A673 (cell line): ENCODE results near the gene SNTB2. TPM values are rescaled to one million over a fixed set of nuclear protein-coding genes. Genes with fewer than 3 reads are reported as not detected.
"Not testable (repeated sequence)": the region's sequence is repeated elsewhere in the genome, so short reads cannot be mapped to it uniquely, and the experiment has no call there.

Experiments
- Bru-seq: library from RNA; stranded (reverse); fragments of 400-500 nt; gene quantifications from one replicate; lab custom pipeline; 2021; lab: Mats Ljungman, UMichigan
- BruChase-seq, 2 experiments: library from RNA; stranded (reverse); fragments of 400-500 nt; gene quantifications; one replicate each; lab custom pipeline; 2021; lab: Mats Ljungman, UMichigan
- BruUV-seq: library from RNA; stranded (reverse); fragments of 400-500 nt; replicated peaks from 2 replicates; lab custom pipeline; 2021; lab: Mats Ljungman, UMichigan
- CTCF ChIA-PET: fragments of 300-600 bp; sonication (Branson Sonifier 250); formaldehyde crosslinking; loops from one replicate; lab custom pipeline; 2022; ENCODE audit warnings: antibody characterized with exemption; lab: Charles Lee
- POLR2A ChIA-PET: fragments of 300-600 bp; sonication (Branson Sonifier 250); formaldehyde crosslinking; loops from one replicate; lab custom pipeline; 2022; ENCODE audit warnings: antibody characterized with exemption; ENCODE audit not compliant: low non-redundant PET; lab: Charles Lee
- DNase-seq: peaks from one replicate; pipeline ENCODE4 v3.0.0-alpha.2; 2015; ENCODE audit warnings: low spot score
- H3K27ac ChIP-seq: fragments of 200-600 bp; sonication (generic); 2 replicates; pipeline ENCODE4 v1.5.1; 2016; ENCODE audit warnings: mixed run types, low read depth, mild to moderate bottlenecking, mixed read lengths, antibody characterized with exemption, low read length; ENCODE audit not compliant: poor library complexity, severe bottlenecking
- H3K27me3 ChIP-seq: fragments of 200-600 bp; sonication (generic); replicated peaks from 2 replicates; pipeline ENCODE4 v1.6.1; 2017; ENCODE audit warnings: mixed run types, low read depth, mild to moderate bottlenecking, mixed read lengths, antibody characterized with exemption, low read length; ENCODE audit not compliant: insufficient read depth, poor library complexity
- H3K36me3 ChIP-seq: fragments of 200-600 bp; sonication (generic); 2 replicates; pipeline ENCODE4 v1.6.1; 2016; ENCODE audit warnings: mixed run types, mild to moderate bottlenecking, mixed read lengths, antibody characterized with exemption, low read length; ENCODE audit not compliant: insufficient read depth, poor library complexity, severe bottlenecking
- H3K4me1 ChIP-seq: fragments of 200-600 bp; sonication (generic); 2 replicates; pipeline ENCODE4 v1.6.1; 2017; ENCODE audit warnings: mixed run types, mild to moderate bottlenecking, mixed read lengths, antibody characterized with exemption, low read length; ENCODE audit not compliant: insufficient read depth, poor library complexity, severe bottlenecking
- H3K4me3 ChIP-seq: fragments of 200-600 bp; sonication (generic); 2 replicates; pipeline ENCODE4 v1.5.1; 2016; ENCODE audit warnings: low read depth, mixed run types, mild to moderate bottlenecking, mixed read lengths, low read length; ENCODE audit not compliant: poor library complexity, severe bottlenecking
- H3K9me3 ChIP-seq: fragments of 200-600 bp; sonication (generic); 2 replicates; pipeline ENCODE4 v1.6.1; 2016; ENCODE audit warnings: mixed run types, low read depth, mild to moderate bottlenecking, mixed read lengths, antibody characterized with exemption, low read length; ENCODE audit not compliant: poor library complexity, severe bottlenecking
- CTCF ChIP-seq: fragments of 300-800, 200-600 bp; sonication (generic); conservative IDR thresholded peaks from 2 replicates; pipeline ENCODE4 v1.5.1; 2017; ENCODE audit warnings: low read depth, mild to moderate bottlenecking, antibody characterized with exemption, low read length, moderate library complexity, mixed read lengths
- EZH2 ChIP-seq: fragments of 200-600 bp; sonication (generic); IDR thresholded peaks from 2 replicates; pipeline ENCODE4 v1.6.1; 2017; ENCODE audit warnings: borderline replicate concordance, low read depth, mild to moderate bottlenecking, mixed read lengths, antibody characterized with exemption, low read length; ENCODE audit not compliant: poor library complexity, severe bottlenecking
- intact Hi-C: fragments of 100-400 bp; cut with micrococcal nuclease; formaldehyde crosslinking; loops from one replicate; pipeline ENCODE4 v1.10.0; 2022; ENCODE audit not compliant: unreplicated experiment
- long read RNA-seq: library from polyadenylated mRNA; stranded (forward); transcript quantifications from one replicate; pipeline ENCODE4 v2.0.0, GENCODE V29; 2022
- total RNA-seq: library from RNA; stranded (reverse); gene quantifications from 2 replicates; pipeline ENCODE4 v1.2.3, GENCODE V29; 2021

SNTB2 gene
- 49.3 and 49.4 TPM in 2 replicates for total RNA-seq
- Bru-seq, nascent RNA = percentile 80 among the genes with signal in this experiment
- BruChase-seq, experiment 1, labeled RNA remaining after a 2-hour chase = percentile 84 among the genes with signal in this experiment
- percentile 93 among the genes with signal in this experiment for BruChase-seq, experiment 2, labeled RNA remaining after a 6-hour chase
- long read RNA-seq, full-length matches to known transcripts = 28 of 37 reads
- long read RNA-seq, partial matches to known transcripts = 2 of 37 reads
- long read RNA-seq, other reads (novel, unspliced or antisense) = 7 of 37 reads

DNA sequence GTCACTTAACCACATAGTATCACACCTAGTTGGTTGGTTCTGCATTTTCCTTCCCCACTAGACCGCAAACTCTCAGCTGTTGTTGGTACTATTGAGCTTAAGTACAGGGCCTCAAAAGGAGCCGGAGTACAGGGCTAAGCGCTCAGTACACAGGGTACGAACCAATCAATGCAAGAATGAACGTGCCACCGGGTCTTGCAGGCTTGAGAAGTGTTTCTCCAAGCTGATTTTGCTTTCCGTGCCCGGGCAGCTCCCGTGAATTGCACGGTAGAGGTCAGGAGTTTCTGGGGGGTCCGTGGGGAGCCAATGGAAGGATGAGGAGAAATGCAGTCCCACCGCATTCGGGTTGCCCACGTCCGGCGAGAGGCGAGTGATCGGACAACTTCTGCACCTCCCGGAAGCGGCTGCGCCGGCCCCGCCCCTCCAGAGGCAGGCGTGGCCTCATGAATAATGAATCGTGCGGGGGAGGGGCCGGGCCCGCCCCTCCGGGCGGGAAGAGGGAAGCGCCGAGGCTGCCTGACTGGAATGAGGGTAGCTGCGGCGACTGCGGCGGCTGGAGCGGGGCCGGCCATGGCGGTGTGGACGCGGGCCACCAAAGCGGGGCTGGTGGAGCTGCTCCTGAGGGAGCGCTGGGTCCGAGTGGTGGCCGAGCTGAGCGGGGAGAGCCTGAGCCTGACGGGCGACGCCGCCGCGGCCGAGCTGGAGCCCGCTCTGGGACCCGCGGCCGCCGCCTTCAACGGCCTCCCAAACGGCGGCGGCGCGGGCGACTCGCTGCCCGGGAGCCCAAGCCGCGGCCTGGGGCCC is at the start of gene SNTB2:
TSS of gene SNTB2 (plus strand) at position 523 of the 804 bp plus-strand sequence. CDS start at position 526, 3 bp downstream.
- H3K36me3 ChIP-seq = no peaks in the 10 kb centered on the region
- POLR2A ChIA-PET = no interaction called here
- CTCF ChIA-PET = no interaction called here
- H3K27ac ChIP-seq = peak within 1 kb of the TSS; percentile 83
- TF ChIP-seq CTCF = no peak
- no peak for TF ChIP-seq EZH2
- H3K4me1 ChIP-seq = peaks cover 28% of the 10 kb centered on the region
- no peaks in the 10 kb centered on the region for H3K9me3 ChIP-seq
- BruUV-seq = no TSS peak
- peak; percentile 94 for DNase-seq
- H3K27me3 ChIP-seq = no peaks in the 10 kb centered on the region
- peak within 1 kb of the TSS; percentile 79 for H3K4me3 ChIP-seq
- intact Hi-C loops = loop anchor here (5.0 kb wide), 1 partner anchor 90 kb away; no protein-coding TSS in a partner anchor

GRCh38 chr16:69138608-69139007 is 48.4 kb upstream of the SNTB2 start:
- Histone ChIP-seq H3K9me3 (no peaks in the 10 kb centered on the region), H3K27ac (no peak overlapping the region), H3K36me3 (peaks cover 73% of the 10 kb centered on the region), H3K4me1 (no peaks in the 10 kb centered on the region), H3K27me3 (no peaks in the 10 kb centered on the region), H3K4me3 (no peak overlapping the region)
- ChIA-PET CTCF (no interaction called here), POLR2A (no interaction called here)
- no TSS peak for BruUV-seq
- TF ChIP-seq CTCF (no peak), EZH2 (no peak)
- intact Hi-C loops = no loop called here
- no peak for DNase-seq

DNA sequence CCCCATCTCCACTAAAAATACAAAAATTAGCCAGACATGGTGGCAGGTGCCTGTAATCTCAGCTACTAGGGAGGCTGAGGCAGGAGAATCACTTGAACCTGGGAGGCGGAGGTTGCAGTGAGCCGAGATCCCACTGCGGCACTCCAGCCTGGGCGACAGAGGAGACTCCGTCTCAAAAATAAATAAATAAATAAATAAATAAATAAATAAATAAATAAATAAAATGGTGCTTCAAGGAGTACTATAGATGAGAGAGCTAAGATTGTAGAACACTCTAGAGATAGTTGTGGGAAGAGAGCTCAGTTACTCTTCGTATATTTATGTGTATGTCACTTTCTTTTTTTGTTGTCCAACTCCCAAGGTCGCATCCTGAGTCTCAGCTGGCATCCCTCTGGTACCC is 47.5 kb upstream of the SNTB2 start:
- H3K4me1 ChIP-seq, POLR2A ChIA-PET, H3K4me3 ChIP-seq, H3K27ac ChIP-seq, BruUV-seq, intact Hi-C loops, DNase-seq, H3K9me3 ChIP-seq, CTCF ChIA-PET, H3K27me3 ChIP-seq: not testable (repeated sequence)
- H3K36me3 ChIP-seq = peaks cover 79% of the 10 kb centered on the region
